K562 (cell line): Measurements from ENCODE around the gene IL10. TPM values are rescaled to one million over a fixed set of nuclear protein-coding genes. Genes with fewer than 3 reads are reported as not detected.
A peak's percentile ranks its signal among the peaks of the same experiment; 100 is the strongest.

Experiments used
- CEBPG ChIP-seq, 3 experiments: fragments of 200-800 bp in 1 of 3; sonication (Bioruptor generic) in 1 of 3; sonication (generic) in 1 of 3; formaldehyde crosslinking in 1 of 3; IDR thresholded peaks in 2 of 3; conservative IDR thresholded peaks in 1 of 3; 2 replicates each; pipeline versions ENCODE4 v1.6.1 to v1.8.0; 2016 to 2022; ENCODE audit warnings: missing compliant biosample characterization in 2 of 3, missing genetic modification characterization in 2 of 3, mild to moderate bottlenecking in 1 of 3, missing genetic modification reagents in 1 of 3
- DLX4 ChIP-seq: fragments of 250-450 bp; sonication (Bioruptor Pico); IDR thresholded peaks from 2 replicates; pipeline ENCODE4 v1.6.1; 2021; ENCODE audit warnings: mild to moderate bottlenecking
- ETV1 ChIP-seq: fragments of 450-650 bp; conservative IDR thresholded peaks from 2 replicates; pipeline ENCODE4 v1.6.1; 2016; ENCODE audit warnings: missing genetic modification characterization, control low read depth, low read depth, missing compliant biosample characterization
- IRF9 ChIP-seq: fragments of 450-650 bp; IDR thresholded peaks from 2 replicates; pipeline ENCODE4 v1.6.1; 2016; ENCODE audit warnings: missing biosample characterization, missing genetic modification characterization
- SIN3A ChIP-seq, 2 experiments: fragments of 150-350 bp in 1 of 2; IDR thresholded peaks; 2 replicates each; pipeline ENCODE4 v1.6.1; 2011 to 2016; ENCODE audit warnings: borderline replicate concordance in 2 of 2, low read depth in 2 of 2, low read length in 2 of 2, mild to moderate bottlenecking in 2 of 2, moderate library complexity in 2 of 2; ENCODE audit not compliant: control insufficient read depth in 1 of 2
- SREBF1 ChIP-seq: fragments of 150-350 bp; IDR thresholded peaks from 2 replicates; pipeline ENCODE4 v1.6.1; 2014; ENCODE audit warnings: antibody characterized with exemption, low read depth, low read length, borderline replicate concordance
- TAF9B ChIP-seq: fragments of 450-650 bp; IDR thresholded peaks from 2 replicates; pipeline ENCODE4 v1.6.1; 2018; ENCODE audit warnings: mild to moderate bottlenecking; ENCODE audit not compliant: partially characterized antibody
- TCF7L2 ChIP-seq: fragments of 150-350 bp; IDR thresholded peaks from 2 replicates; pipeline ENCODE4 v1.6.1; 2016; ENCODE audit warnings: low read depth, mild to moderate bottlenecking, low read length, moderate library complexity
- ZMIZ1 ChIP-seq, 2 experiments: fragments of 150-350 bp in 1 of 2; IDR thresholded peaks; 2 replicates each; pipeline ENCODE4 v1.6.1; 2012 to 2016; ENCODE audit warnings: low read depth in 2 of 2, low read length in 2 of 2, mild to moderate bottlenecking in 1 of 2, moderate library complexity in 1 of 2
- ZNF232 ChIP-seq: sonication (generic); formaldehyde crosslinking; IDR thresholded peaks from 2 replicates; pipeline ENCODE4 v1.8.0; 2022; ENCODE audit warnings: mild to moderate bottlenecking, missing genetic modification reagents
- ZNF507 ChIP-seq: conservative IDR thresholded peaks from 2 replicates; pipeline ENCODE4 v1.6.1; 2017; ENCODE audit warnings: missing genetic modification characterization, missing compliant biosample characterization
- polyA plus RNA-seq, 8 experiments: library from polyadenylated mRNA; depleted of rRNA in 4 of 8; stranded (reverse) in 5 of 8; unstranded in 3 of 8; fragments of >200 nt; fragmentation: Nextera tagmentation in 2 of 8; fragmentation: Illumina TruSeq in 1 of 8; extraction: Ambion mirVana in 2 of 8; extraction: Trizol in 1 of 8; gene quantifications; 2 replicates each; pipeline versions ENCODE4 v1.2.1 to v1.2.3, GENCODE V29; 2011 to 2014; ENCODE audit warnings: inconsistent platforms in 1 of 8, missing spikeins in 1 of 8
- total RNA-seq, 7 experiments: library from RNA; depleted of rRNA in 6 of 7; stranded (reverse); fragments of >200 nt in 6 of 7; fragmentation: Illumina TruSeq in 2 of 7; extraction: Trizol in 2 of 7; gene quantifications; 2 replicates each; pipeline versions ENCODE4 v1.2.1 to v1.2.3, GENCODE V29; 2011 to 2021; ENCODE audit warnings: low replicate concordance in 1 of 7
- TF ChIP-seq, protein P1 (sequence below), 3 experiments: IDR thresholded peaks in 2 of 3; conservative IDR thresholded peaks in 1 of 3; 2 replicates each; pipeline ENCODE4 v1.5.1; 2011 to 2012; ENCODE audit warnings: low read length in 3 of 3, mild to moderate bottlenecking in 3 of 3, control low read depth in 2 of 3, improper control_type of control experiment in 1 of 3, inconsistent platforms in 1 of 3, low read depth in 1 of 3, mixed read lengths in 1 of 3, moderate library complexity in 1 of 3; ENCODE audit not compliant: insufficient read depth in 2 of 3
- TF ChIP-seq, protein P2 (sequence below): sonication (generic); formaldehyde crosslinking; IDR thresholded peaks from 2 replicates; pipeline ENCODE4 v1.8.0; 2022; ENCODE audit warnings: mild to moderate bottlenecking, low read depth, missing genetic modification reagents
- TF ChIP-seq, protein P3 (sequence below), 2 experiments: fragments of 450-650 bp; conservative IDR thresholded peaks; 2 replicates each; pipeline ENCODE4 v1.6.1; 2017; ENCODE audit warnings: mild to moderate bottlenecking in 2 of 2, moderate library complexity in 2 of 2

IL10 gene
- total and polyA plus RNA-seq, 9 of the 15 experiments (the other 6 are each of a cell fraction or from before 2014, with no cell fraction given) = 0.29 TPM; not detected in 8

DNA sequence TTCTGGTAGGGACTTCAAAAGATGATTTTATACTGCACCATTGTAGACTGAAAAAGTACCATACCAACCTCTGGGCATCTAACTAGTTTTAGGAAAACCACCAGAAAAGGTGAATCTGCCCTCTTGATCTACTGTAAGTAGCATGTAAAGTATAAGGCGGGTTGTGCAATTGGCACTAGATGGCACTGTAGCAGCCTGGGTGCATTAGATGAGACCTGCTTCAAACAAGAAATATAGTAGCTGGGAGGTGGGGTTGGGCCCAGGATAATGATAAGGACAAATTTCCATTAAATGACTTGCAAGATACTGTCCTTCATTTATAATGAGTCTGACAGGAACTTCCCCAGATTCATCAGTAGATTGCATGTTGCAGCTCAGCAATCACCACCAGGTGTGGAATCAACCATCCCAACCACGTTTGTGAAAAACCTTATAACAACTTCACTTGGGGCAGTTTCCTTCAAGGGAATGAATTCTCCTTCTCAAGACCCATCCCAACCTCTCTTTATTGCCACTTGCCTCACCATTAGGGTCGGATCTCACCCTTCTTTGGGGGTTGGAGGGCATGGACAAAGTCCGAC, 37.3 kb upstream of the IL10 start (continued):
- TF ChIP-seq CEBPG (CRISPR knock-in tag; IDR thresholded peaks at IDR 0.05) (no peak), CEBPG (tag; conservative IDR thresholded peaks at IDR 0.05 in 1 of 2, IDR thresholded peaks at IDR 0.05 in 1 of 2) (peak in 1 of 2 experiments; percentile 53; a peak in 2 of 4 replicates), ZNF507 (tag) (no peak), ZMIZ1 (IDR thresholded peaks at IDR 0.05; ENCODE audit: low read depth in 2 of 2, low read length in 2 of 2) (no peak), ETV1 (no peak), IRF9 (tag) (no peak), DLX4 (CRISPR knock-in tag) (no peak), ZNF232 (no peak), SREBF1 (no peak), SIN3A (IDR thresholded peaks at IDR 0.05; ENCODE audit: borderline replicate concordance in 2 of 2, control insufficient read depth in 1 of 2, low read depth in 2 of 2, low read length in 2 of 2) (no peak), TAF9B (no peak), TCF7L2 (no peak)
- TF ChIP-seq, protein P1, sequence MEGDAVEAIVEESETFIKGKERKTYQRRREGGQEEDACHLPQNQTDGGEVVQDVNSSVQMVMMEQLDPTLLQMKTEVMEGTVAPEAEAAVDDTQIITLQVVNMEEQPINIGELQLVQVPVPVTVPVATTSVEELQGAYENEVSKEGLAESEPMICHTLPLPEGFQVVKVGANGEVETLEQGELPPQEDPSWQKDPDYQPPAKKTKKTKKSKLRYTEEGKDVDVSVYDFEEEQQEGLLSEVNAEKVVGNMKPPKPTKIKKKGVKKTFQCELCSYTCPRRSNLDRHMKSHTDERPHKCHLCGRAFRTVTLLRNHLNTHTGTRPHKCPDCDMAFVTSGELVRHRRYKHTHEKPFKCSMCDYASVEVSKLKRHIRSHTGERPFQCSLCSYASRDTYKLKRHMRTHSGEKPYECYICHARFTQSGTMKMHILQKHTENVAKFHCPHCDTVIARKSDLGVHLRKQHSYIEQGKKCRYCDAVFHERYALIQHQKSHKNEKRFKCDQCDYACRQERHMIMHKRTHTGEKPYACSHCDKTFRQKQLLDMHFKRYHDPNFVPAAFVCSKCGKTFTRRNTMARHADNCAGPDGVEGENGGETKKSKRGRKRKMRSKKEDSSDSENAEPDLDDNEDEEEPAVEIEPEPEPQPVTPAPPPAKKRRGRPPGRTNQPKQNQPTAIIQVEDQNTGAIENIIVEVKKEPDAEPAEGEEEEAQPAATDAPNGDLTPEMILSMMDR (IDR thresholded peaks at IDR 0.05 in 2 of 3, conservative IDR thresholded peaks at IDR 0.05 in 1 of 3; ENCODE audit: insufficient read depth in 2 of 3, low read depth in 1 of 3, low read length in 3 of 3) = peak; percentile 50 to 67 (median 53); a peak in 5 of 6 replicates
- TF ChIP-seq, protein P2, sequence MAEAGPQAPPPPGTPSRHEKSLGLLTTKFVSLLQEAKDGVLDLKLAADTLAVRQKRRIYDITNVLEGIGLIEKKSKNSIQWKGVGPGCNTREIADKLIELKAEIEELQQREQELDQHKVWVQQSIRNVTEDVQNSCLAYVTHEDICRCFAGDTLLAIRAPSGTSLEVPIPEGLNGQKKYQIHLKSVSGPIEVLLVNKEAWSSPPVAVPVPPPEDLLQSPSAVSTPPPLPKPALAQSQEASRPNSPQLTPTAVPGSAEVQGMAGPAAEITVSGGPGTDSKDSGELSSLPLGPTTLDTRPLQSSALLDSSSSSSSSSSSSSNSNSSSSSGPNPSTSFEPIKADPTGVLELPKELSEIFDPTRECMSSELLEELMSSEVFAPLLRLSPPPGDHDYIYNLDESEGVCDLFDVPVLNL (CRISPR knock-in tag) = no peak
- TF ChIP-seq, protein P3, sequence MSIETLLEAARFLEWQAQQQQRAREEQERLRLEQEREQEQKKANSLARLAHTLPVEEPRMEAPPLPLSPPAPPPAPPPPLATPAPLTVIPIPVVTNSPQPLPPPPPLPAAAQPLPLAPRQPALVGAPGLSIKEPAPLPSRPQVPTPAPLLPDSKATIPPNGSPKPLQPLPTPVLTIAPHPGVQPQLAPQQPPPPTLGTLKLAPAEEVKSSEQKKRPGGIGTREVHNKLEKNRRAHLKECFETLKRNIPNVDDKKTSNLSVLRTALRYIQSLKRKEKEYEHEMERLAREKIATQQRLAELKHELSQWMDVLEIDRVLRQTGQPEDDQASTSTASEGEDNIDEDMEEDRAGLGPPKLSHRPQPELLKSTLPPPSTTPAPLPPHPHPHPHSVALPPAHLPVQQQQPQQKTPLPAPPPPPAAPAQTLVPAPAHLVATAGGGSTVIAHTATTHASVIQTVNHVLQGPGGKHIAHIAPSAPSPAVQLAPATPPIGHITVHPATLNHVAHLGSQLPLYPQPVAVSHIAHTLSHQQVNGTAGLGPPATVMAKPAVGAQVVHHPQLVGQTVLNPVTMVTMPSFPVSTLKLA (conservative IDR thresholded peaks at IDR 0.05) = no peak
